ENCODE data around the gene SIRPB2.

SIRPB2 gene

DNA sequence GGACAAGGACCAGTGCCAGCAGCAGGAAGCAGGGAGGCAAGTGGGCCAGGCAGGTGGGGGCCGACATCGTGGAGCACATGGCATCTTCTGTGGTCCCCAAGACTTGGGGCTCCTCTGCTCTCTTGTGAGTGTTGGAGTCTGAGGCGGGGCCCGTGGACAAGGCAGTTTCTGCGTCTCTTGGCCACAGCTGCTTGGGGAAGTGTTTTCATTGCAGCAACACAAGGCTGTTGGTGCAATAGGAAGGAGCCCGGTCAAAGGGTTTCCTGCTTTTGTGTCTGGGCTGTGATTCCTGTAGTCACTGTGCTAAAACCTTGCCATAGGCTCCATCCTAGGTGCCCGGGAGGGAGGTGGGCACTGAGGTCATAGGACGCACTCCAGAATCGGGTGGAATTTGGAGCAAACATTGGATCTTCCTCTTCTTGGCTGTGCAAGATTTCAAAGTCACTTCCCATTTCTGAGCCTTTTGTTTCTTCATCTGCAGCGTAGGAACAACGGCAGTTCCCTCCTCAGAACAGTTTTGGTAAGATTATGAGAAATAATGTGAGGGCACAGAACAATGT is at the start of gene SIRPB2:
TSS of gene SIRPB2 (minus strand) at position 140 of the 560 bp plus-strand sequence. CDS start at position 79, 61 bp downstream.
- DNase-seq, result no peak

DNA sequence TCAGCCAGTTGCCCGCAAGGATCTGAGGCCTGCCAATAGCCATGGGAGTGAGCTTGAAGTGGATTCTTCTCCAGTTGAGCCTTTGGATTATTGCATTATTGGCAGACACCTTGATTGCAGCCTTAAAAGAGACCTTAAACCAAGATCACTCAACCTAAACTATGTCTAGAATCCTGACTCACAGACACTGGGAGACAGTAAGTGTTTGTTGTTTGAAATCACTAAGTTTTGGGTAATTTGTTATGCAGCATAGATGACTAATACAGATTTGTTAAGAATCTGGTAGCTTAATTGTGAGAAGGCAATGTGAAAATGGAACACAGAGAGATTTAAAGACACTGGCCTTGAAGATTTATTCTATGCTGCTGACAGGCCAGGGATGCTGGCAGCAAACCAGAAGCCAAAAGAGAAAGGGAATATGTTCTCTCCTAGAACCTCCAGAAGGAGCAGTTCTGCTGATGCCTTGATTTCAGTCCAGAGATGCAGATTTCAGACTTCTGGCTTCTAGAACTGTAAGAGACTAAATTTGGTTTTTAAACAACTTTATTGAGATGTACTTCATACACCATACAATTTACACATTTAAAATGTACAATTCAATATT is 48.7 kb upstream of the SIRPB2 start:
- no peak for DNase-seq

DNA sequence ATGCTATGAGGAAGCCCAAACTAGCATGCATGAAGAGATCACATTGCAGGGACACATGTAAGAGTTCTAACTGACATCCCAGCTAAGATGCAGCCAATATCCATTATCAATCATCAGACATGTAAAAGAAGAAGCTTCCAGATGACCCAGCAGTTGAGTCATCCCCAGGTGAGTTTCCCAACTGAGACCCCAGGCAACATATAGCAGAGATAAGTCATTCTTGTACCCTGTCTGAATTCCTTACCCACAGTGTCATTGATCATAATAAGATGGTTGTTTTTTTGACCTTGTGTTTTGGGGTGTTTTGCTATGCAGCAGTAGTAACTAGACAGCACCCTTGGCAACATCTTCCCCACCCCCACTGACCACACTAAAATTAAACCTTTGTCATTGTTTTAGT is 47.4 kb upstream of the SIRPB2 start:
- DNase-seq, result no peak

DNA sequence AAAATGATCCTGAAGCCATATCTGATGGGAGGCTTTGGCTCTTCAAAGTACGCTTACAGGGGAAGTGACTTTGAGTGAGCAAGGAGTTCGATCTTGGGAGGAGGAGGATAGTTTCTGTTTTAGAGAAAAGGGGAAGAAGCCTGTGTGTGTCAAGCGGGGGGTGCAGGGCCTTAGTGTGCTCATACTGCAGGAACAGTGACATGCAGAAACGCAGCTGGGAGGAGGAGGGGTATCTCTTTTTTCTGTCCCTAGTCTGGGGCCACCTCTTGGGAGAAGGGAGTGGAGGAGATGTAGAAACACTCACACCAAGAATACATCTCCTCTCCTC is 46.5 kb upstream of the SIRPB2 start:
- DNase-seq, result no peak

DNA sequence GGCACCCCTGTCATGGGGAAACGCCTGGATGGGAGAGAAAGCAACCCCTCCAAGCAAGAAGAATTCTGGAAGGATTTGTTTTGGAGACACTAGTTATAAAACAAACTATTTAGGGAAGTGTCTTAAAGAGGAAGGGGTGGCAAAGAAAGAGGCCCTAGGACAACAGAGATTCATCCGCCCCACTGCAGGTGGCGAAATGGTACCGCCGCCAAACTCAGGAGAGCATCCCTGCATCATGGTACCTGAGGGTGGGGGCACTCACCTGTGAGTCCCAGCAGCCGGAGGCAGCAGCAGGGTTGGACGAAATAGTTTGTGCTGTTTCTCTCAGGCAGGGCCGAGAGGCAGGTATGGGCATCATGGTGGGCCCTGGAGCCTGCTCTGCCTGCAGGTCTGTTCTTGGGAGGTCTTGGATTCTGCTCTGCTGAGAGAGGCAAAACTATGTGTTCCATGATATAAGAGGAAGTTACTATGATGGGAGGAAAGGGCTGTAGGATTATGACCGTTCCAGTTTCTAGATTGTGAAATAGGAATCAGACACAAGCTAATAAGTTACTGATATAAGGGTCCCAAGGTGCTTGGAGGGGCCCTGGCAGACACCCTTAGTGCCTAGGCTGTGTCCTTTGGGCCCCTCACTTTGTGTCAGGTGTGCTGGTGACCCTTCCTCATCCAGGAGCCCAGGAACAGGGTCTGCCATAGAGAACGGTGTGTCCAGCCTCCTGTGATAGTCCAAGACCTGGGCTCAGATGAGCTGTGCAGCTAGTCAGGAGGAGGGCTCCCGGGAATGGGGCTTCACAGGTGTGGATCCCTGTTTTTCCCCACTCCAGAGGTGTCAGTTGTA is 45.9 kb upstream of the SIRPB2 start:
- DNase-seq, result no peak

DNA sequence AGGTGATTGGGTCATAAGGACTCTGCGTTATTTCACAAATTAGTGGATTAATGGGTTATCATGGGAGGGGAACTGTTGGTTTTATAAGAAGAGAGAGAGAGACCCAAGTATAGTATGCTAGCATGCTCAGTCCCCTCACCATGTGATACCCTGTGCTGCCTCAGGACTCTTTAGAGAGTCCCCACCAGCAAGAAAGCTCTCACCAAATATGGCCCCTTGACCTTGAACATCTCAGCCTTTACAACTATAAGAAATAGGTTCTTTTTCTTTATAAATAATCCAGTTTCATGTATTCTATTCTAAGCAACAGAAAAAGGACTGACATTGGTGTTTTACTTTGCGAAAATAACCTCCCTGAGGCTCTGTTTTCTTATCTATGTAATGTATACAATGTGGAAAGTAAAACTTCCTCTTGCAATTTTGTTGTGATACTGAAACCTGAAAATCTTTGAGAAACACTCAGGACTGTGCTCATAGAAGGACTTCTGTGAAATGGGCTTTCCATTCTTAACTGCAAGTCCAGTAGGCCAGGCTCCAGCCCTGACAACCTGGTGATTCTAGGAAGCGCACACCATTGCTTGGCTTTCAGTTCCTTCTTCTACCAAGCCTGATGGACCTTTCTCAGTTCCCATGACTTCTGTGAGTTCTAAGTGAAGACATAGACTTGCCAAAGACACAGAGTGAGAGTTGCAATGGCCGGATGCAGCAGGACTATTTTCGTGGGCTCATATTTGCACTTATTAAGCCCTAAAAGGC is 44.4 kb upstream of the SIRPB2 start:
- no peak for DNase-seq

DNA sequence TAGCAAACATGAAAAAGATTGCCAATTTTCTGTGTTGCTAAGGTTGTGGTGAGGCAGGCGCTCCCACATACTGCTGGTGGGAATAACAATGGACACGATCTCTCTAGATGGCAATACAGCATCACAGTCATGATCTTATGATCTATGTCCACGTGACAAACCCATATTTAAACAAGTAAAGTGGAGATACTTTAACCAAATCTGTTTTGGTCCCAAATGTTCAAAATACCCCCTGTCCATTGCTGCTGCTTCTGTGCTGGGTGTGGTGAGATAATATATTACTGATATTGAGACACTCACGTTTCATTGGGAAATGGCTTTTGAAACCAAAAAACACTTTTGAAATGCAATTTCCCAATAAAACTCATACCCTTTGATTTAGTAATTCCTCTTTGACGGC is 43.3 kb upstream of the SIRPB2 start:
- DNase-seq, result no peak

DNA sequence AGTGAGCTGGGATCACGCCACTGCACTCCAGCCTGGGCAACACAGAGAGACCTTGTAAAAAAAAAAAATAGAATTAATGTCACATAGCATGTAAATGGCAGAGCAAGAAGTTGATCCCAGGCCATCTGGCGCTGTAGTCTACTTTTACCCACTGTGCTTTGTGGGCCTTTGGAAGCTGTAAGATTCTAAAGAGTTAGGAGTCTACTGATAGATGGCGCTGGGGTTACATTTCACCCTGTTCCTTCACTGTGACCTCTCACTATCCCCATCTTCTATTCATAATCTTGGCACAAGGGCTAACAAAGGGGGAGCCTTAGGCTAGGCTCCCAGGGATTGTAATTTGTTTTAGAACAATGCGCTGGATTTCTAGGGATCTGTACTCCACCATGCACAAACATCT is 41.8 kb upstream of the SIRPB2 start:
- DNase-seq, result no peak

DNA sequence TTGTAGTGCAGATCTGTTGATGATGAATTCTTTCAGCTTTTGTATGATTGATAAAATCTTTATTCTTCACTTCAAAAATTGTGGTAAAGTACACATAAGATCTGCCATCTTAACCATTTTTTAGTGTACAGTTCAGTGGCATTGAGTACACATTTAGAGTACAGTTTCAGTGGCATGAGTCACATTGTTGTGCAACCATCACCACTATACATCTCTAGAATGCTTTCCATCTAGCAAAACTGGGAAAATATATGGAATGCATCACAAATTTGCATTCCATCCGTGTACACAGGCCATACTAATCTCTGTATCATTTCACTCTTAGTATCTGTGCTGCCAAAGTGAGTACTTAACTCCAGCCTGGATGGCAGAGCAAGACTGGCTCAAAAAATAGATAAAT is 37.6 kb upstream of the SIRPB2 start:
- DNase-seq, result no peak

DNA sequence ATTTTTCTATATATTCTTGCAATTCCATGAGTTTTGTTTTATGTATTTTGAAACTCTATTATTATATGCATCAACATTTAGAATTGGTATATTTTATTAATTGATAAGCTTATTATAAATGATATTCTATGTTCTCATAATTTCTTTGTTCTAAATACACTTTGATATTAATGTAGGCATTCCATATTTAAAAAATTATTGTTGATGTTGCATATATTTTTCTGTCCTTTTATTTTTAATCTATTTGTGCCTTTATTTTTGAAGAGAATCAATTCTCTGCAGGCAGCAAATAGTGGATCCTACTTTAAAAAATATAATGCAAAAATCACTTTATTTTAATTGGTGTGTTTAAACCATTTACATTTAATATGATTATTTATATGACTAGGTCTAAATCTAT is 36.7 kb upstream of the SIRPB2 start:
- no peak for DNase-seq

DNA sequence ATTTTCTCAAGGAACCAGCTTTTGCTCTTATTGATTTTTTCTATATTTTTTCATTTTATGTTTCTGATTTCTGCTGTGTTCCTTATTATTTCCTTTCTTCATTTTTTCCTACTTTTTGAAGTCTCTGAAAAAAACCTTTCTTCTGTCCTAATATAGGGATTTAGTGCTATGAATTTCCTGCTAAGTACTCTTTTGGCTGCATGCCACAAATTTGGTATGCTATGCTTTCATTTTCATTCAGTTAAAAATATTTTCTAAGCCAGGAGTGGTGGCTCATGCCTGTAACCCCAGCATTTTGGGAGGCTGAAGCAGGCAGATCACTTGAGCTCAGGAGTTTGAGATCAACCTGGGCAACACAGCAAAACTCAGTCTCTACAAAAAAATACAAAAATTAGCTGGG is 35.7 kb upstream of the SIRPB2 start:
- DNase-seq, result no peak

DNA sequence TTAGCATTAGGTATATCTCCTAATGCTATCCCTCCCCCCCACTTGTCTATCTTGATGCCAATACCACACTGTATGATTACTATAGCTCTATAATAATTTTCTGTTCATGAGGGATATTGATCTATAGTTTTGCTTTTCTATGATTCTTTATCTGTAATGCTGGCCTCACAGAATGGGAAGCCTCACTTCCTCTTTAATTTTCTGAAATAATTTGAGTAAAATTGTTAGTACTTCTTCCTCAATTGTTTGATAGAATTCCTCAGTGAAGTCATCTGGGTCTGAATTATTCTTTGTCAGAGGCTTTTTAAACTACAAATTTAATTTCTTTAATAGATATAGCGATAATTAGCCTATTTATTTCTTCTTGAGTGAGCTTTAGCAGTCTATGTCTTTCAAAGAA is 35.1 kb upstream of the SIRPB2 start:
- DNase-seq, result no peak

DNA sequence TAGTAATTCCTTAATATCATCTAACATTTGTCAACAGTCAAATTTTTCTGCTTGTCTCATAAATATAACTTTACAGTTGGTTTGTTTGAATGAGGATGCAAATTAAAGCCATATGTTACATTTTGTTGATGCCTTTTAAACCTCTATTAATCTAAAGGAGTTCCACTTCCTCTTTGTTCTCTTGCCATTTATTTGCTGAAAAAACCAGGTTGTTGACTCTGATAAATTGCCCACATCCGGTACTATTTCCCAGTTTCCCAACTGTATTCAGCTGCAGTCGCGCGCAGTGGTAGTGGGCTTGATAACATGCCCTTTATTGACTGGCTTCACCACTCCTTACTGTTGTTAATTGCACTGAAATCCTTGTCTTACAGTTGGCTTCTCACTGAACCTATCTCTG is 32.8 kb upstream of the SIRPB2 start:
- DNase-seq, result no peak

DNA sequence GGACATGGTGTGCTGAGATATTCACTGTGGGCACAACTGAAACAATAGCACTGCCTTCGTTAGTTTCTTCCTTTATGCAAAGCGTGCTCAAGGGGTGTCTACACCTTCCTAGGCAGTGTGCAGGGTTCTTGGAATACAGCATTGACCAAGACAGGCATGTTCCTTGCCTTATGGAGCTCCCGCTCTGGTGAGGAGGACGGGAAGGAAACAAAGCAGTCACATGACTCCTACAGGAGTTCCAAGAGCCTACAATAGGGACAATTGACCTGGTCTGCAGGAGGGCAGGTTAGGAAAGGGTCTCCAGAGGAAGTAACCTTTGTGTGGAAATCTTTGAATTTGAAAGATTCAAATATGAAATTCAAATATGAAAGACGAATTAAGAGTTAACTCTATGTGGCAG is 25.8 kb upstream of the SIRPB2 start:
- no peak for DNase-seq

DNA sequence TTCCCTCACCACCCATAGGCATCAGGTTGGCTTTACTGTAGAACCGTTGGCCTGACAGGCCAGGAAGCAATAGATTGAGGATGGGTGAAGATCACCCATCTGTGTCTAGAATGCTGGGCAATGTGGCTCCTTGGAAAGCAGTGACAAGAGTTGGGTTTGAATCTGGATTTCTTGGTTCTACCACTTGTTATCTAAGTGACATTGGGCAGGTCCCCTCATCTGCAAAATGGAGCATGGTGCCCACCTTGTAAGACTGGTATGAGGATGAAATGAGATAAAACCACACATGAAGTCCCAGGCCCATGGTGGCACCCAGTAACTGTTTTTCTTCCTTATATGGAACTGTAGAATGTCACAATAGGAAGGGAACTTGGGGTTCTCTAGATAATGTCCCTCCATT is 22.6 kb upstream of the SIRPB2 start:
- no peak for DNase-seq

DNA sequence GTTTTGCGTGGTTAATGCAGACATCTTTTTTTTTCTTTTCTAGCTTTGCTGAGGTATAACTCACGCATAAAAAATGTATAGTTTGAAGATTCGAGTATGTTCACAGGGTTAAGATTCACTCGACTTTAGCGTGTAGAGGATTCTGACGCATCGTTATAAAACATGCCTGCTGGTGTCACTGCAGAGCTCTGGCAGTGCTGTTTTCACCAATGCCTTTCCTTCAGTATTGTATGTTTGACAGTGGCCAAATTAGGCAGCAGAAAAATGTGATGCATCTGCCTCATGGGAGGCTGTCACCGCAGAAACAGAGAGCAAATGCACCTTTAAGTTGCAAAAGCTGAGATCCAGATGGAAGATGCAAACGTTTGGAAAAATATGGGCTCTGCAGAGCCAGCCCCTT is 18.0 kb upstream of the SIRPB2 start:
- no peak for DNase-seq

DNA sequence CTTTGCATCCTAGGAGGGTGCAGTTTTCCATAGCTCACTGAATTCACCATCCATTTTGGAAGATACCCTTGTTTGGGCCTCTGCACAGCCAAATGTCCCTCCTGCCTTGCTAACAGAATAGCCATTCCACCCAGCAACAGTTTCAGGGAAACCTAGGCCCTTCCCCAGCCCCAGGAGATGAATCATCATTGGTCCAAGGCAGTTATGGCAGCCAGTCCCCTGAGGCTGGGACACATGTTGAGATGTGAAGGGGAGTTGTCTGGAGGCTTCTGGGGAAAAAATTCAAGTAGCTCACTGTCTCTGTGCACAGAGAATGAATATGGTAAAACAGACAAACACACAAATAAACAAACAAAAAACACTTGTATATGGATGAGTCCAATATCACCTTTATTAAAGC is 17.4 kb upstream of the SIRPB2 start:
- no peak for DNase-seq

DNA sequence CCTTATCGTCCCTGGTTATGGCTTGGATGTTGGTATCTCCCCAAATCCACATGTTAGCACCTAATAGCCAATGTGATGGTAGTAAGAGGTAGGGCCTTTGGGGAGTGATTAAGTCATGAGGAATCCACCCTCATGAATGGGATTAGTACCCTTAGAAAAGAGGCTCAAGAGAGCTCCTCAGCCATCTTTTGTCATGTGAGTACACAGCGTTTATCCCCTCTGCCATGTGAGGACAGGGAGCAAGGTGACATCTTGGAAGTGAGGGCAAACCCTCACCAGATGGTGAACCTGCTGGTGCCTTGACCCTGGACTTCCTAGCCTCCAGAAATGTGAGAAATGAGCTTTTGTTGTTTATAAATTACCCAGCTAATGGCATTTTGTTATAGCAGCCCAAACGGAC is 16.1 kb upstream of the SIRPB2 start:
- DNase-seq, result no peak

DNA sequence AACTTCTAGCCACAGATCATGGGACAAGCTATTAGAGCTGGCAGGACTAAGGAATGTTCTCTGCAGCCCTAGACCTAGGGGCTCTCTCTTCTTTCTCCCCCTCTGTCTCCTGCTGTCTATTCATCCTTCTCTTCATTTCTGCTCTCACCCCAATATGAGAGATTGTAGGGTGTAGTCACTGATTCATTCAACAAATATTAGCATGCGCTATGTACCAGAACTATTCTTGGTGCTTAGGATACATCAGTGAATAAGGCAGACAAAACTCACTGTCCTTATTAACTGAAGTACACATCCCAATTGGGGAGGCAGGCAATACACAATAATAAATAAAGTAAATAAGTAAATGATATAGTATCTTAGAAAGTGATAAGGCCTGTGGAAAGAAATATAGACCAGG is 14.7 kb upstream of the SIRPB2 start:
- DNase-seq, result no peak

DNA sequence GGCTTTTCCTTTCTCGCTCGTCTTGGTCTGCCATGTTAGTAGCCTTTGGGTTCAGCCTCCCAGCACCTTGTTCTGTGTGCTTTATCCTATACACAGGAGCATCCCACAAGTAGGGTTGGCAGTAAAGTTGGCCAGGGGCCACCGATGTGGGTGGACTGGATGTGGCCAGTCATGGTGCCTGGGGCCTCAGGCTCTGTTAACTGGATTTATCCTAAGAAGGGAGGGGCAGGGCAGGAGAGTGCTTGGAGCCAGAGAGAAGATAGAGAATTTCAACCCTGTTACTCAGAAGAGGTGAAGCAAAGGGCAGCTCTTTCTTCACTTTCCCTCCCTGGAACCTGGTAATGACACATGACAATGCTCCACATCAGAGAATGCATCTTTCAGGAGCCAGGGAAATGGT is 14.1 kb upstream of the SIRPB2 start:
- DNase-seq, result no peak

DNA sequence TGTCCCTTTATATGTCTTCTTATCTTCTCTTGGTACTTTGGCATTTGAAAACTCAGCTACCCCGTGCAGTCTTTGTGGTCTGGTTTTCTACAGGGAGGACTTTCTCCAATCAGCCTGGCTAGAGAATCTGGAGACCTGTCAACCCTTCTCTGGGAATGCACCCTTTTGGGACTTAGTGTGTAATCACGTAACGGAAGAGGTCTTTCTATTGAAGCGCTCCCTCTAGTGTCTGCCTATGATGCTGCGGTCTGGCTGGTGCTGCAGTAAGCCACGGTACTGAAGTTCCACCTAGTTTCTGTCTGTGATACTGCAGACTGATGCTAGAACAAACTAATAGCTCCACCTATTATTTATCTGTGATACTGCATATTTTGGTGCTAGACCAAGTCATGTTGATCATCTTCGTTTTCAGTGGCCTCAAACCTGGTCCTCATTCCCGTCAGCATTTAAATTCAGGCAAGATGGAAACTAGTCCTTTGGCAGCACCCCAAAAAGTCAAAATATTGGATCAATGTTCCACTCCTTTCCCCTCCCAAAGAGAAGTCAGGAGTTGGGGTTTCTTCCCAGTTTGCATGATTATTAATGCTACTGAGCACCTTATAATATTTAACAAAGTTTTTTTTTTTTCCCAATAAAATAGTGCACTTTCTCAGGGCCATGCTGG is 12.5 kb upstream of the SIRPB2 start:
- no peak for DNase-seq

DNA sequence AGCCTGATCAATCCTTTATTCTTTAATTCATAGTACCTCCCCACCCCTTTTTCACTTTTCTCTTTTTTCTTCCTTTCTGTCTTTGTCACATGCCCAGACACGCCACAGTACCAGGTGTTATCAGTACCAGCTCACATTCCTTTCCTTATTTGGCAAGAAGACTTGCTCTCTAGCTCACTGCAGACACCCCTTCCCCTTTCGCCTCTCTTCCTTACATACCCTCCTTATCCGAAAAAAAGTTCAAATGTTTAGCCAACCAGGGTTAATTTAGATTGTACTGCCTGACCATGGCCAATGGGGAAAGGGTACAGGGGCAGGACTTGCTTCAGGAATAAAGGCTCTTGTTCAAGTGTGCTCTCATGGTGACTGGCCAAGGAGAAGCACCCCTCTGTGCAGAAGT is 9.3 kb upstream of the SIRPB2 start:
- no peak for DNase-seq

Data from DMS79 (cell line).